Measurements from ENCODE around the gene KIF18A. TPM values are rescaled to one million over a fixed set of nuclear protein-coding genes. Genes with fewer than 3 reads are reported as not detected.

KIF18A gene
- total and polyA plus RNA-seq, 2 of the 8 experiments (the other 6 are each of a cell fraction or from before 2014, with no cell fraction given) = 4.0 to 23.3 TPM

DNA sequence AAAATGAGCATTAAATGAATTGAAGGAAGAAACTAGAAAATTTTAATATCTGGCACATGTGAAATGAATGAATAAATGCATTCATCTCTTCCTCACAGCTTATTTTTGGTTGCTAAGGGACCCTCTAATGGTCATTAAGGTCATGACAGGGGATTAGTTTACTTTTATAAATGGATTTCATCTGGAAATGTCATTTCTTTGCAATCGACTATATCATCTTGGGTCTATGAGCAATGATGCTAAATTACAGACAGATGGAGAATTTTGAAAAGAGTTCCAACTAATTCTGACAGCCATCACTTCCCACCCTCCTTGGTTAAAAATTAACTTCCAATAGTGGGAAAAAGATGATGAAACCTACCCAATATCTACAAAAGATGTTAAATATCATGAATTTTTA, 98.0 kb downstream of the KIF18A start:
- Histone ChIP-seq H4K20me1 (replicated peaks in 1 of 2; ENCODE audit: control insufficient read depth in 1 of 2, insufficient read depth in 2 of 2, low read length in 2 of 2) (no peaks in the 10 kb centered on the region), H3K27ac (ENCODE audit: low read depth, low read length) (no peak overlapping the region), H2AFZ (ENCODE audit: low read length) (no peak overlapping the region), H3K9ac (replicated peaks in 1 of 4; ENCODE audit: extremely low read depth in 1 of 4, low read depth in 3 of 4, low read length in 3 of 4) (no peak overlapping the region), H4K91ac (replicated peaks; ENCODE audit: insufficient read length, low read length) (no peak overlapping the region), H3K4me2 (ENCODE audit: insufficient read depth in 1 of 2, low read depth in 2 of 2, low read length in 2 of 2) (no peak overlapping the region), H3K4ac (replicated peaks; ENCODE audit: insufficient read length, low read depth, low read length) (no peak overlapping the region), H3K23ac (ENCODE audit: insufficient read length) (no peak overlapping the region), H2BK20ac (ENCODE audit: low read length) (no peak overlapping the region), H2AK5ac (ENCODE audit: low read depth, low read length) (no peak overlapping the region), H3K23me2 (ENCODE audit: low read depth, low read length) (no peaks in the 10 kb centered on the region), H3K27me3 (replicated peaks in 1 of 4; ENCODE audit: control insufficient read depth in 3 of 4, extremely low read depth in 1 of 4, insufficient read depth in 3 of 4, low read length in 3 of 4) (no peaks in the 10 kb centered on the region), H2BK15ac (ENCODE audit: low read length) (no peak overlapping the region), H3K4me1 (replicated peaks in 1 of 4; ENCODE audit: control insufficient read depth in 3 of 4, insufficient read depth in 4 of 4, low read length in 3 of 4) (no peaks in the 10 kb centered on the region), H4K5ac (ENCODE audit: insufficient read length, low read depth, low read length) (no peak overlapping the region), H2BK120ac (replicated peaks; ENCODE audit: low read depth, low read length) (no peak overlapping the region), H3K4me3 (ENCODE audit: extremely low read depth in 1 of 4, insufficient read depth in 2 of 4, low read depth in 3 of 4, low read length in 4 of 4) (no peak overlapping the region), H3K79me1 (ENCODE audit: low read depth, low read length) (no peaks in the 10 kb centered on the region), H3K56ac (replicated peaks; ENCODE audit: insufficient read length, low read depth, low read length) (no peak overlapping the region), H3K18ac (ENCODE audit: extremely low read depth, low read length) (no peak overlapping the region), H2BK12ac (ENCODE audit: low read depth, low read length) (no peak overlapping the region), H4K8ac (ENCODE audit: extremely low read depth, insufficient read depth, low read length) (no peak overlapping the region), H3K36me3 (ENCODE audit: control insufficient read depth in 2 of 4, insufficient read depth in 4 of 4, low read length in 3 of 4) (no peaks in the 10 kb centered on the region), H3K9me3 (ENCODE audit: insufficient read depth in 2 of 2, low read depth in 1 of 2, low read length in 1 of 2) (no peaks in the 10 kb centered on the region), H2BK5ac (ENCODE audit: low read depth, low read length) (no peak overlapping the region), H3K14ac (ENCODE audit: insufficient read length) (no peak overlapping the region), H3K79me2 (ENCODE audit: control insufficient read depth in 1 of 2, insufficient read depth in 2 of 2, low read length in 2 of 2) (no peaks in the 10 kb centered on the region)
- DNase-seq (ENCODE audit: low read depth in 1 of 2, low spot score in 2 of 2) (no peak), FAIRE-seq (no peak)
- ChIA-PET POLR2A (ENCODE audit: partially characterized antibody) (no interaction called here), CTCF (ENCODE audit: partially characterized antibody) (interaction anchor here (0.5 kb wide), 1 partner anchor 1161 kb away, joined by 3 read pairs; no protein-coding TSS in a partner anchor)
- 90% methylated on average over 1 of the region's 1 CpG; no CpG with 5 or more reads in 1 of the 2 experiments for WGBS, 2 experiments (ENCODE audit: extremely low coverage in 1 of 2, insufficient coverage in 1 of 2, insufficient read length in 1 of 2, insufficient replicate concordance in 2 of 2, low coverage in 1 of 2, low lambda C conversion rate in 2 of 2, missing lambda C conversion rate in 1 of 2)
- TF ChIP-seq CBX5 (IDR thresholded peaks at IDR 0.05; ENCODE audit: low read depth, low read length) (no peak), POU5F1 (IDR thresholded peaks at IDR 0.05; ENCODE audit: low read depth, low read length) (no peak), TEAD4 (IDR thresholded peaks at IDR 0.05; ENCODE audit: low read depth, low read length) (no peak), RBBP5 (IDR thresholded peaks at IDR 0.05; ENCODE audit: borderline replicate concordance, low read depth, low read length) (no peak), NRF1 (IDR thresholded peaks at IDR 0.05; ENCODE audit: low read depth, low read length) (no peak), POLR2A (IDR thresholded peaks at IDR 0.05; ENCODE audit: control extremely low read depth in 1 of 2, low read depth in 2 of 2, low read length in 2 of 2) (no peak), KDM5A (IDR thresholded peaks at IDR 0.05; ENCODE audit: low read length) (no peak), KDM4A (IDR thresholded peaks at IDR 0.05; ENCODE audit: low read depth, low read length, severe bottlenecking) (no peak), CREB1 (IDR thresholded peaks at IDR 0.05) (no peak), TAF1 (IDR thresholded peaks at IDR 0.05; ENCODE audit: low read depth, low read length) (no peak), EGR1 (IDR thresholded peaks at IDR 0.05; ENCODE audit: borderline replicate concordance, low read depth, low read length) (no peak), NANOG (IDR thresholded peaks at IDR 0.05; ENCODE audit: insufficient read depth, low read depth, low read length, poor library complexity, severe bottlenecking) (no peak), HDAC2 (IDR thresholded peaks at IDR 0.05; ENCODE audit: borderline replicate concordance in 1 of 2, low read depth in 2 of 2, low read length in 2 of 2) (no peak), CBX8 (IDR thresholded peaks at IDR 0.05; ENCODE audit: borderline replicate concordance, low read depth, low read length) (no peak)
- TF ChIP-seq, protein P1, sequence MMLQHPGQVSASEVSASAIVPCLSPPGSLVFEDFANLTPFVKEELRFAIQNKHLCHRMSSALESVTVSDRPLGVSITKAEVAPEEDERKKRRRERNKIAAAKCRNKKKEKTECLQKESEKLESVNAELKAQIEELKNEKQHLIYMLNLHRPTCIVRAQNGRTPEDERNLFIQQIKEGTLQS (IDR thresholded peaks at IDR 0.05; ENCODE audit: insufficient read depth, low read depth, low read length) = no peak
